Measurements from ENCODE around the gene TUBG1. TPM values are rescaled to one million over a fixed set of nuclear protein-coding genes. Genes with fewer than 3 reads are reported as not detected.

The TUBG1 gene
- total RNA-seq (2022; extraction: Qiagen RNA extraction) = 133 to 144 TPM (median 140 TPM) in 5 replicates

GRCh38 chr17:42609182-42609813 is at the start of gene TUBG1, which contains the start of gene RETREG3:
Gene TUBG1, plus strand, starts transcription at chr17:42609683. Its CDS starts 55 bp downstream, at chr17:42609738.
Gene RETREG3, minus strand, starts transcription at chr17:42609374. Its CDS starts 50 bp downstream, at chr17:42609324.

GRCh38 chr17:42561897-42562387 is 47.5 kb upstream of the TUBG1 start, which contains the start of gene COASY:
Gene COASY, plus strand, starts transcription at chr17:42562148. Its CDS starts 475 bp downstream, at chr17:42562623.

GRCh38 chr17:42566883-42567573 is 42.5 kb upstream of the TUBG1 start, which contains the start of gene MLX:
Gene MLX, plus strand, starts transcription at chr17:42567100. Its CDS starts 25 bp downstream, at chr17:42567125.

GRCh38 chr17:42577532-42578281 is 31.8 kb upstream of the TUBG1 start, which contains the start of gene PSMC3IP:
Gene PSMC3IP, minus strand, starts transcription at chr17:42577729. Its CDS starts 43 bp downstream, at chr17:42577686.

GRCh38 chr17:42659079-42659931 is 49.8 kb downstream of the TUBG1 start, which contains the start of gene TUBG2:
Gene TUBG2, plus strand, starts transcription at chr17:42659284. Its CDS starts 220 bp downstream, at chr17:42659504.

Other genes with a start within 250 kb of the TUBG1 start
- 68.1 to 79.3 TPM (median 71.3 TPM) in 5 replicates for gene STAT3, start 221.2 kb upstream of the TUBG1 start, total RNA-seq (2022; extraction: Qiagen RNA extraction)
- gene CAVIN1, start 186.4 kb upstream of the TUBG1 start, total RNA-seq (2022; extraction: Qiagen RNA extraction) = 396 to 431 TPM (median 412 TPM) in 5 replicates
- 33.7 to 43.0 TPM (median 36.3 TPM) in 5 replicates for gene ATP6V0A1, start 150.8 kb upstream of the TUBG1 start, total RNA-seq (2022; extraction: Qiagen RNA extraction)
- 35.1 to 46.5 TPM (median 44.1 TPM) in 5 replicates for gene NAGLU, start 73.4 kb upstream of the TUBG1 start, total RNA-seq (2022; extraction: Qiagen RNA extraction)
- gene HSD17B1, start 56.8 kb upstream of the TUBG1 start, total RNA-seq (2022; extraction: Qiagen RNA extraction) = 0.51 to 1.6 TPM (median 1.3 TPM) in 5 replicates
- 112 to 132 TPM (median 119 TPM) in 5 replicates for gene COASY, start 47.5 kb upstream of the TUBG1 start, total RNA-seq (2022; extraction: Qiagen RNA extraction)
- 62.1 to 64.0 TPM (median 63.3 TPM) in 5 replicates for gene MLX, start 42.6 kb upstream of the TUBG1 start, total RNA-seq (2022; extraction: Qiagen RNA extraction)
- 30.1 to 35.0 TPM (median 31.2 TPM) in 5 replicates for gene PSMC3IP, start 32.0 kb upstream of the TUBG1 start, total RNA-seq (2022; extraction: Qiagen RNA extraction)
- gene RETREG3, start 309 bp upstream of the TUBG1 start, total RNA-seq (2022; extraction: Qiagen RNA extraction) = 23.7 to 35.2 TPM (median 27.9 TPM) in 5 replicates
- 17.1 to 23.8 TPM (median 20.7 TPM) in 5 replicates for gene TUBG2, start 49.6 kb downstream of the TUBG1 start, total RNA-seq (2022; extraction: Qiagen RNA extraction)
- 11.6 to 16.4 TPM (median 16.0 TPM) in 5 replicates for gene PLEKHH3, start 67.3 kb downstream of the TUBG1 start, total RNA-seq (2022; extraction: Qiagen RNA extraction)
- 0.28 to 0.36 TPM (median 0.32 TPM) in 5 replicates for gene CCR10, start 72.2 kb downstream of the TUBG1 start, total RNA-seq (2022; extraction: Qiagen RNA extraction)
- 4.7 to 5.9 TPM (median 5.5 TPM) in 5 replicates for gene CNTNAP1, start 72.8 kb downstream of the TUBG1 start, total RNA-seq (2022; extraction: Qiagen RNA extraction)
- gene EZH1, start 135.4 kb downstream of the TUBG1 start, total RNA-seq (2022; extraction: Qiagen RNA extraction) = 8.2 to 12.3 TPM (median 11.9 TPM) in 5 replicates
- gene RAMP2, start 151.5 kb downstream of the TUBG1 start, total RNA-seq (2022; extraction: Qiagen RNA extraction) = 0.75 to 1.2 TPM (median 1.0 TPM) in 5 replicates
- gene VPS25, start 163.8 kb downstream of the TUBG1 start, total RNA-seq (2022; extraction: Qiagen RNA extraction) = 121 to 127 TPM (median 125 TPM) in 5 replicates
- 1.0 to 1.7 TPM (median 1.2 TPM) in 5 replicates for gene WNK4, start 170.9 kb downstream of the TUBG1 start, total RNA-seq (2022; extraction: Qiagen RNA extraction)
- gene COA3, start 189.0 kb downstream of the TUBG1 start, total RNA-seq (2022; extraction: Qiagen RNA extraction) = 106 to 148 TPM (median 136 TPM) in 5 replicates
- 0.09 to 0.17 TPM (median 0.13 TPM) in 3 of 5 replicates, not detected in the others for gene CNTD1, start 189.2 kb downstream of the TUBG1 start, total RNA-seq (2022; extraction: Qiagen RNA extraction)
- 72.3 to 106 TPM (median 77.4 TPM) in 5 replicates for gene BECN1, start 214.6 kb downstream of the TUBG1 start, total RNA-seq (2022; extraction: Qiagen RNA extraction)
- 222 to 326 TPM (median 227 TPM) in 5 replicates for gene PSME3, start 223.7 kb downstream of the TUBG1 start, total RNA-seq (2022; extraction: Qiagen RNA extraction)
- gene AOC2, start 234.9 kb downstream of the TUBG1 start, total RNA-seq (2022; extraction: Qiagen RNA extraction) = 1.6 to 2.4 TPM (median 2.0 TPM) in 5 replicates
- gene AOC3, start 241.5 kb downstream of the TUBG1 start, total RNA-seq (2022; extraction: Qiagen RNA extraction) = 1.1 to 2.1 TPM (median 1.4 TPM) in 5 replicates

Measured in A549 treated with Hydrocortisone at 1 μM for 4 hours (cell line).